ENCODE data around the gene CYP2D6.
"Not testable (repeated sequence)": the region's sequence is repeated elsewhere in the genome, so short reads cannot be mapped to it uniquely, and the experiment has no call there.

The CYP2D6 gene

DNA sequence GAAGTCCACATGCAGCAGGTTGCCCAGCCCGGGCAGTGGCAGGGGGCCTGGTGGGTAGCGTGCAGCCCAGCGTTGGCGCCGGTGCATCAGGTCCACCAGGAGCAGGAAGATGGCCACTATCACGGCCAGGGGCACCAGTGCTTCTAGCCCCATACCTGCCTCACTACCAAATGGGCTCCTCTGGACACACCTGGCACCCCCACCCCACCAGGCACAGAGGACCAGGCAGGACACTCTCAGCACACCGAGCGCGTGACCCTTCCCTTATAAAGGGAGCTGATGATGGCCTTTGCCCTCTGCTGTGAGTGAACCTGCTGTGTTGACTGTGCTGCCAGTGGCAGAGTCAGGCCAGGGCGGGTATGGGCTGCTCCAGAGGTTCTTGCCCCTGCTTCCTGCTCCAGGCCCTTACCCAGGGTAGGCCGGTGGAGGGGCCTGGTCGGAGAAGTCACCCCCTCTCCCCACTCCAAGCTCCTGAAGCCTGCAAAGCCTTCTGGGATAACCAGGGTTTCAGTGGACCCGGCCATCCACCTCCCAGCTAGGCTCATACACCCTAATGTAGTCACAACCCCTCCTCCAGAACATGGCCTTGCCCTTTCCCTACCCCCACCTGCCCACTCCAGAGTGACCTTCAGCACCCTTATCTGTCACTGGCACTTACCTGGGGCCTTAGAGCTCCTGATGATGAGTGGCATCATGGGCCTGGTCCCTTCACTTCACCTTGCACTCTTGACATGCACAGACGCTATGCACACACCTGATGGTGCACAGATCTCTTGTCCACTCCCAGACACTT is at the start of gene CYP2D6:
CYP2D6 (minus strand) TSS at position 172 of the 793 bp plus-strand sequence; CDS start at position 153, 19 bp downstream.
- not testable (repeated sequence) for DNase-seq

DNA sequence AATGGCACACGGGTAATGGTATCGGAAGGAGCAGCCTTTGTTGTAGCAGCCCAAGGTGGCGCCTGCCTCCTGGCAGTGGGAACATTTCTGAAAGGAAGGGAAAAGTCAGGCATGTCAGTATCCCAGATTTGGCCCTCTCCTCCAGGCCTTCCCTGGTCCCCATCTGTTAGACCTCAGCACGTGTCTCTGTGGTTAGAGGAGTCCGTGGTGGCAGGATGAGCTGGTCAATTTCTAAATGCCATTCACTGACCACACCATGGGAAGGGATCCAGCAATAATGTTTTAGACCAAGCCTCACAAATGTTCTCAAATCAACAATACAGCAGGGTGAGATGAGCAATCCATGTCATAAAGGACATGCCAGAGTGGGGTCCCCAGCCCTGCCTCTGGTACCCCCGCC is 49.0 kb upstream of the CYP2D6 start:
- no peak for DNase-seq

GRCh38 chr22:42178910-42179519 is 48.4 kb upstream of the CYP2D6 start:
- no peak for DNase-seq

- no peak for DNase-seq
These were observed 47.3 kb upstream of the CYP2D6 start for GRCh38 chr22:42177891-42178336.

DNA sequence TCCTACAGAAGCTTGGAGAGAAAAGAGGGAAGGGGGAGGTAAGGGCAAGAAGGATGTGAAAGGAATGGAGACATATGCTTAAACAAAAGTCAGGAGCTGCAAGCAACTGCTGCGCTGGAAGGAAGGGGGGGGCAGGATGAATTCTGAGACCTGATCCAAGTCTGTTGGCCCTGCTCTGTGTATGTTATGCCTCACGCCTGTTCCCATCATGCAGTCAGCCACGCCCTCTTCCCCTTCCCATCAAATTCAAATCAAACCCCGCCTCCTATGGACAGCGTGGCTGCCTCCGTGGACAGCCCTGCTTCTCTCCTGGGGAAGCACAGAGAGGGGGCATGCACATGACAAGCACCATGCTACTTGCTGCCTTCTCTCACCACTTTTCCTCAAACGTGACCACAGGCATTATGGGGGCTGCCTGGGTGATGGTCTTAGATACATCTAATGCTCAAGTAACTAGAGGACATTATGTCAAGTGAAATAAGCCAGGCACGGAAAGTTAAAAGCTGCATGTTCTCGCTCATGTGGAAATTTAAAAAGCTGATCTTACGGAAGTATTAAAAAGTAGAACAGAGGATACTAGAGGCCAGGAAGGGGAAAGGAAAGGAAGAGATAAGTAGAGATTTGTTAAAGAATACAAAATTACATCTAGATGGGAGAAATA is 45.8 kb upstream of the CYP2D6 start:
- no peak for DNase-seq

DNA sequence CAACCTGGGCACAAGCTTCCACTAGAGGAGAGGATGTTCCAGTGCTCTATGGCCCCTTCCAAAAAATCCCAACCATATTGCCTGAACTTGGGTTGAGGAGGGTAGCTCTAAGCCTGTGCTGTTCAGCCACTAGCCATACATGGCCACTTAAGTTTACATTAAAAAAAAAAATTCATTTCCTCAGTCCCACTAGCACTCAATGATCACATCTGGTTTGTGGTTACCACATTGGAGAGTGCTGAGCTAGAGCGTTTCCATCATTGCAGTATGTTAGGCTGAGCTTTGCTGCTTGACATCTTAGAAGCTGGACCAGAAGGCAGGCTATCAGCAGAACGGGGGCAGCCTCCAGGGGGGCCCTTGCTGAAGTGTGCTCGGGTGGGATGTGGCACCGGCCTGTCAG is 43.5 kb upstream of the CYP2D6 start:
- no peak for DNase-seq

DNA sequence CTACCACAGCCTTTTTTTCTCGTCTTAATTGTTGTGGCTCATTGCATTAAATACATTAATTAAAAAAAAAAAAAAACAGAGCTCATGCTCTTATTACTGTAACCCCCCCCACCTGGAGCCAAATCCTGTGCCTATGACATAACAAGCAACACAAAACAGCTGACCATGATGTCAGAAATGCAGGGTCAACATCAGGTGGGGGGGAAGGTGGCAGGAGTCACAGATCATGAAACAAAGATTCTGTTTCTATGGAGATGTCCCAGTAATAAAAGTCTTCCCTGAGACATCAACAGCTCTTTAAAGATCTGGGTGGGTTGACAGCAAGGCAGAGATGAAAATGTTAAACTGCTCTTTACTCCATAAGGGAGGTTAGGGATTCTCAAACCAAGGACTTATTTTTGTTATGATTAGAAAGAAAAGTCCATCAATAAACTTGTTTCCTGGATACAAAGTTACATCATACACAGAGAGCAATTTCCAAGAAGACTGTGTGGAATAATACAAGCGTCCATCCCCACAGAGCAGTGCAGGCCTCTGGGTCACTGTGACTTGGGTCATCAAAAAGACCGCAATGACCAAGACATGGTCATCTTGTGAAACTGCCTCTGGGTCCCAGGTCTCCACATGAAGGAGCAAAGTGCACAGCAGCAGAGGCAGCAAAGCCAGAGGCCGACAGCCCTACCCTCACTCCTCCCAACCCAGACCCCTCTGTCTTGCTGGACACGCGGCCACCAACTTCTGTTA is 42.7 kb upstream of the CYP2D6 start:
- no peak for DNase-seq

- DNase-seq, result no peak
These were observed 42.2 kb upstream of the CYP2D6 start for GRCh38 chr22:42172773-42173172.

- peak; percentile 12 for DNase-seq
These were observed 41.5 kb upstream of the CYP2D6 start for GRCh38 chr22:42171946-42172719.

GRCh38 chr22:42171417-42171816 is 40.8 kb upstream of the CYP2D6 start:
- DNase-seq, result no peak

- DNase-seq, result peak; percentile 17
These were observed 40.3 kb upstream of the CYP2D6 start for GRCh38 chr22:42170946-42171345.

GRCh38 chr22:42169055-42169469 is 38.5 kb upstream of the CYP2D6 start:
- DNase-seq, result peak; percentile 69

DNA sequence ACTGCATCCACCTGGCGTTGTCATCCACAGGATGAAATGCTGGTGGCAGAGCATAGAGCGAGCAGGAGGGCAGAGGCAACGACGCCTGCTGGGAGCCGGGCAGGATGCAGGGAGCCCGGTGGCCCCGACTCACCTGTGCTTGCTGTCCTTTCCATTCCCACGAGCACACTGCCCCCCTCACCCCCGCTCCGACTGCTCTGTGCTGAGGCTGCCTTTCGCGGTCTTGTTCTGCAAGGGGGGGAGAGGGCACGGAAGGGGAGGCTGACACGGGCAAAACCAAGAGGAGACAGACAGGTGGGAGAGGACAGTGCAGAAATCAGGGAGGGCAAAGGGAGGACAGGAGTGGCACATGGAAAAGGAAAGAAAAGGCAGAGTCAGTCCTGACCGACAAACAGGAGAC is 37.9 kb upstream of the CYP2D6 start:
- no peak for DNase-seq

DNA sequence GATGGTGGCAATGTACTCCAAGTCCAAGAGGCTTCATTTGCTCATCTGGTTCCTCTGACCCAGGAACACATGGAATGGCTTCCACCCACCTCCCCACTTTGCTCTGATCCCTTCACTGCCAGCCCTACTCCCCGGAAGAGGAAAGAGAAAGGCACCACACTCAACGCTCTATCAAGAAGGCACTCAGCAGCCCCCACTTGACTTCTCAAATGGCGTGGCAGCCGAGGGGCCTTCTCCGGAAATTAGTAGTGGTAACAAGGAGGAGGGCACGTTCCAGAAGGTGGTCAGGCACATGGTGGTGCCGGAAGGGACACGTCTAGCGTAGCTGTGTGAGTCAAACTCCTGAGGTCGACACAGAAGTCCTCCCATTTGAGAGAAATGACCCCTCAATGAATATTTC is 36.5 kb upstream of the CYP2D6 start:
- DNase-seq, result no peak

DNA sequence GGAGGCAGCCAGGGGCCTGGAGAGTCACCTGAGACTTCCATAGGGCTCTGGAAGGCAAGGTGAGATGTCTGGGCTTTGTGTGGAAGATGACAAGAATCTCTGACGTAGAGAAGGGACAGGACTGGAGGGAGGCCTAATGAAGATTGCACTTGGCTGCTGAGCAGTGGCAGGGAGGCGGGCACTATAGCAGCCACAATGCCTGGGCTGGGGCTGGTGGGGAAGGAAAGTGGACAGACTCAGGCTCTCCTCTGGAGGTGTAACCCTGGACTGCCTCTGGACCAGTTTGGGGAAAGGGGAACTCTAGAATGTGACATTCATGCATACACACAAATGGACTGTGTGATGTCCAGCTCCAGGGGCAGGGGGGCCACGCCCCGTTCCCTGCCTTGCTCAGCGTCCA is 34.3 kb upstream of the CYP2D6 start:
- no peak for DNase-seq

- DNase-seq, result no peak
These were observed 32.9 kb upstream of the CYP2D6 start for GRCh38 chr22:42163515-42163914.

- no peak for DNase-seq
These were observed 32.3 kb upstream of the CYP2D6 start for GRCh38 chr22:42162728-42163489.

DNA sequence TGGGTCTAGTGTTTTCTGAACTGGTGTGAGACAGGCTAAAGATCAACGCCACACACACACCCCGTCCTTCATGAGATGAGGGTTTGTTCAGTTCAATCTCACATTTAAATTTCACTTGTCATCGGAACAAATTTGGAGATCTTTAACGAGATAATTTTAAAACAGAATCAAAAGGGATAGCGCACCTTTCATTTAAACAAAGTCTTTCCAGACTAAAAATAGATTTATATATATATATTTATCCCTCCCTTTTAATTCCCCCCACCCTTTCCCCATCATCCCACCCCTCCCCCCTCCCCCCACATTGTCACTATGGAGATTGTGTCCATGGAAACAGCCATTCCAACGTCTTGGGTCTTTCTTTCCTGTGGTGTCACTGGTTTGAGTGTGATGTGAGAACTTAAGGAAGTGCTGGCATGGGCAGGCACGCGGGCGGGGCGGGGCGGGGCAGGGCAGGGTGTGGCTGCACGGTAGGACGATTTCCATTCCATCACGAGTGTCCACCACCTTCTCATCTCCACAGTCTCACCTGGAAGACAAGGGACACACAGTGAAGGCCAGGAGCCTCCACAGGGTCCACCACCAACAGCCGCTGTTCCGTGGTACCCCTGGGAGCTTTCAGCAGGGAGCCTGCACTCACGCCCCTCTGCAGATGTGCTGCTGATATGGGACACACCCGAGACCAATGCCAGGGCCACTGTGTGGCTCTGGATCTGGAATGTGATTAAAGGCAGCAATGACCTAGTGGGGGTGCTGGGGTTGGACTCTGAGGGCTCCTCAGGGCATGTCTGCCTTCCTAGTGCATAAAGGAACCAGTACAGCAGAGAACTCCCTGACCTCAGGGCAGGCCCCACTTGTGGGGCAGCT is 30.5 kb upstream of the CYP2D6 start:
- no peak for DNase-seq

DNA sequence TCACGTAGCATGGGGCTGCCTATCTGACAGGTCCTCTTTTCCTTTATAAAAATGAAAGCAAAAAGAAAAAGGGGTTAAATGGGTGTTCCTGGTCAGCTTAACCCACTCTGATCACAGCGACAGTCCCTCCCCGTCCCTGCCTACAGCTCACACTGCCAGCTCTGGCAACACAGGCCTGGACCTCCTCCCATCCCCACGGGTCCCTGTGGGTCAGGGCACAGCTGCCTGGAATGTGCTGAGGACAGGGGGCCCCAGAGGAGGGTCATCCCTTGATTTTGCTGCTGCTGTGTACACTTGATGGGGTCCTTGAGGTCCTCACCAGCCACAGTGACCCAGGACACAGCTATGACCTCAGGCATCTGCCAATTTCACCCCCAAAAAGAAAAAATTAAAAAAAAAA is 29.6 kb upstream of the CYP2D6 start:
- DNase-seq, result no peak

DNA sequence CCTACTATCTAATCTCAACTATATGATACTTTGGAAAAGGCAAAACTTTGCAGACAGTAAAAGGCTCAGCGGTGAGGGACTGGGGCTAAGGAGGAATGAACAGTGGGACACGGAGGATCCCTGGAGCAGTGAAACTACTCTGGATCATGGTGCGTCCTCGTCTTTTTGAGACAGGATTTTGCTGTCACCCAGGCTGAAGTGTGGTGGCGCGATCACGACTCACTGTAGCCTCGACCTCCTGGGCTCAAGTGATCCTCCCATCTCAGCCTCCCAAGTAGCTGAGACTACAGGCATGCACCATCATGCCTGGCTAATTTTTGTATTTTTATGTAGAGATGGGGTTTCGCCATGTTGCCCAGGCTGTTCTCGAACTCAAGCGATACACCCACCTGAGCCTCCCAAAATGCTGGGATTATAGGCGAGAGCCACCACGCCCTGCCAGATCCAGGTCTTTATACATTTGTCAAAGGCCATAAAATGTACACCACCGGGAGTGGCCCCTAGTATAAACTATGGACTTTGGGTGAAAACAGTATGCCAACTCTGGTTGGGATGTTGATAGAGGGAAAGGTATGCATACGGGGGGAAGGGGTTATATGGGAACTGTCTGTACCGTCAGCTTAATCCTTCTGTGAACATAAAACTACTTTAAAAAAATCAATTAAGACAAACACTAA is 28.0 kb upstream of the CYP2D6 start:
- DNase-seq, result no peak

Data from NCI-H82 (cell line).